Measurements from ENCODE around the gene CYTH1.

- TF ChIP-seq, protein P1, sequence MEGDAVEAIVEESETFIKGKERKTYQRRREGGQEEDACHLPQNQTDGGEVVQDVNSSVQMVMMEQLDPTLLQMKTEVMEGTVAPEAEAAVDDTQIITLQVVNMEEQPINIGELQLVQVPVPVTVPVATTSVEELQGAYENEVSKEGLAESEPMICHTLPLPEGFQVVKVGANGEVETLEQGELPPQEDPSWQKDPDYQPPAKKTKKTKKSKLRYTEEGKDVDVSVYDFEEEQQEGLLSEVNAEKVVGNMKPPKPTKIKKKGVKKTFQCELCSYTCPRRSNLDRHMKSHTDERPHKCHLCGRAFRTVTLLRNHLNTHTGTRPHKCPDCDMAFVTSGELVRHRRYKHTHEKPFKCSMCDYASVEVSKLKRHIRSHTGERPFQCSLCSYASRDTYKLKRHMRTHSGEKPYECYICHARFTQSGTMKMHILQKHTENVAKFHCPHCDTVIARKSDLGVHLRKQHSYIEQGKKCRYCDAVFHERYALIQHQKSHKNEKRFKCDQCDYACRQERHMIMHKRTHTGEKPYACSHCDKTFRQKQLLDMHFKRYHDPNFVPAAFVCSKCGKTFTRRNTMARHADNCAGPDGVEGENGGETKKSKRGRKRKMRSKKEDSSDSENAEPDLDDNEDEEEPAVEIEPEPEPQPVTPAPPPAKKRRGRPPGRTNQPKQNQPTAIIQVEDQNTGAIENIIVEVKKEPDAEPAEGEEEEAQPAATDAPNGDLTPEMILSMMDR (tag by site-specific recombination; IDR thresholded peaks at IDR 0.05), result no peak
- no peak for TF ChIP-seq ZBTB8A (tag by site-specific recombination; IDR thresholded peaks at IDR 0.05)
- no peak for TF ChIP-seq ZNF335 (tag by site-specific recombination; conservative IDR thresholded peaks at IDR 0.05)
- TF ChIP-seq ZNF274 (IDR thresholded peaks at IDR 0.05; ENCODE audit: low read length), result no peak
- no peak for TF ChIP-seq ZNF274 (tag by site-specific recombination; IDR thresholded peaks at IDR 0.05; ENCODE audit: borderline replicate concordance)
- no peak for TF ChIP-seq ZNF362 (tag by site-specific recombination; IDR thresholded peaks at IDR 0.05)
- no peak for TF ChIP-seq YY1 (tag by site-specific recombination; IDR thresholded peaks at IDR 0.05)
- TF ChIP-seq ZNF239 (tag by site-specific recombination; IDR thresholded peaks at IDR 0.05), result no peak
- TF ChIP-seq ZBTB26 (tag by site-specific recombination; optimal IDR thresholded peaks at IDR 0.05), result no peak
Measured at GRCh38 chr17:78803186-78803845, 21.2 kb upstream of the CYTH1 start.

Data from HEK293 (cell line).